H9 (cell line): ENCODE measurements around the gene ZNF622. TPM values are rescaled to one million over a fixed set of nuclear protein-coding genes. Genes with fewer than 3 reads are reported as not detected.

ENCODE experiments used
- DNase-seq: peaks from one replicate; pipeline ENCODE4 v3.0.0-alpha.2; 2017
- H2AFZ ChIP-seq: one replicate; pipeline ENCODE4 v1.6.1; 2013; ENCODE audit warnings: mild to moderate bottlenecking, low read length, control low read depth, moderate library complexity
- H2AK5ac ChIP-seq: 2 replicates; pipeline ENCODE4 v1.6.1; 2013; ENCODE audit warnings: low read length, control low read depth, mixed read lengths; ENCODE audit not compliant: insufficient read length
- H2BK120ac ChIP-seq: one replicate; pipeline ENCODE4 v1.6.1; 2013; ENCODE audit warnings: low read depth, mild to moderate bottlenecking, low read length, control low read depth, inconsistent platforms; ENCODE audit not compliant: poor library complexity, severe bottlenecking
- H2BK12ac ChIP-seq: 2 replicates; pipeline ENCODE4 v1.6.1; 2013; ENCODE audit warnings: low read length, control low read depth, mixed read lengths, low read depth; ENCODE audit not compliant: insufficient read length
- H2BK15ac ChIP-seq: 2 replicates; pipeline ENCODE4 v1.6.1; 2013; ENCODE audit warnings: low read depth, low read length, control low read depth
- H2BK20ac ChIP-seq: one replicate; pipeline ENCODE4 v1.6.1; 2013; ENCODE audit warnings: low read depth, mild to moderate bottlenecking, low read length, control low read depth, inconsistent platforms; ENCODE audit not compliant: poor library complexity, severe bottlenecking
- H2BK5ac ChIP-seq: 2 replicates; pipeline ENCODE4 v1.6.1; 2013; ENCODE audit warnings: low read length, control low read depth, mixed read lengths; ENCODE audit not compliant: insufficient read length
- H3K14ac ChIP-seq: 2 replicates; pipeline ENCODE4 v1.6.1; 2013; ENCODE audit warnings: low read length, control low read depth; ENCODE audit not compliant: insufficient read depth
- H3K18ac ChIP-seq: 2 replicates; pipeline ENCODE4 v1.6.1; 2013; ENCODE audit warnings: low read depth, mild to moderate bottlenecking, mixed read lengths, low read length, control low read depth; ENCODE audit not compliant: insufficient read length
- H3K23ac ChIP-seq: 2 replicates; pipeline ENCODE4 v1.6.1; 2013; ENCODE audit warnings: low read length, control low read depth, mixed read lengths, low read depth; ENCODE audit not compliant: insufficient read length
- H3K23me2 ChIP-seq: 2 replicates; pipeline ENCODE4 v1.6.1; 2013; ENCODE audit warnings: low read depth, mild to moderate bottlenecking, mixed read lengths, low read length, control low read depth; ENCODE audit not compliant: insufficient read length, poor library complexity, severe bottlenecking
- H3K27ac ChIP-seq: 2 replicates; pipeline ENCODE4 v1.5.1; 2013; ENCODE audit warnings: low read length, control low read depth, mixed read lengths, low read depth; ENCODE audit not compliant: insufficient read length
- H3K27me3 ChIP-seq: 2 replicates; pipeline ENCODE4 v1.6.1; 2013; ENCODE audit warnings: low read length, control low read depth, inconsistent platforms; ENCODE audit not compliant: insufficient read depth
- H3K4ac ChIP-seq: 2 replicates; pipeline ENCODE4 v1.6.1; 2013; ENCODE audit warnings: low read depth, mild to moderate bottlenecking, control low read depth, inconsistent platforms, low read length, moderate library complexity
- H3K4me1 ChIP-seq: 2 replicates; pipeline ENCODE4 v1.6.1; 2013; ENCODE audit warnings: low read length, control low read depth, inconsistent platforms; ENCODE audit not compliant: insufficient read depth
- H3K4me2 ChIP-seq: 2 replicates; pipeline ENCODE4 v1.6.1; 2013; ENCODE audit warnings: low read length, control low read depth, mixed read lengths; ENCODE audit not compliant: insufficient read length, insufficient read depth
- H3K56ac ChIP-seq: 2 replicates; pipeline ENCODE4 v1.6.1; 2013; ENCODE audit warnings: low read depth, mild to moderate bottlenecking, mixed read lengths, low read length, control low read depth; ENCODE audit not compliant: insufficient read length
- H3K79me1 ChIP-seq: 2 replicates; pipeline ENCODE4 v1.6.1; 2013; ENCODE audit warnings: low read depth, mild to moderate bottlenecking, moderate library complexity, low read length, control low read depth, inconsistent platforms; ENCODE audit not compliant: insufficient read depth, poor library complexity, severe bottlenecking
- H3K79me2 ChIP-seq: 2 replicates; pipeline ENCODE4 v1.6.1; 2013; ENCODE audit warnings: low read length, control low read depth, inconsistent platforms; ENCODE audit not compliant: insufficient read depth
- H3K9ac ChIP-seq: 2 replicates; pipeline ENCODE4 v1.6.1; 2013; ENCODE audit warnings: low read length, control low read depth, mixed read lengths; ENCODE audit not compliant: insufficient read length; ENCODE audit errors: extremely low read depth
- H3K9me3 ChIP-seq: one replicate; pipeline ENCODE4 v1.6.1; 2013; ENCODE audit warnings: low read depth, low read length, inconsistent platforms; ENCODE audit not compliant: control insufficient read depth
- H3T11ph ChIP-seq: one replicate; pipeline ENCODE4 v1.6.1; 2013; ENCODE audit warnings: mild to moderate bottlenecking, low read length, control low read depth, inconsistent platforms
- H4K20me1 ChIP-seq: one replicate; pipeline ENCODE4 v1.6.1; 2013; ENCODE audit not compliant: control insufficient read depth, insufficient read length, insufficient read depth
- H4K5ac ChIP-seq: 2 replicates; pipeline ENCODE4 v1.6.1; 2013; ENCODE audit warnings: low read depth, mild to moderate bottlenecking, mixed read lengths, low read length, control low read depth; ENCODE audit not compliant: insufficient read length
- H4K8ac ChIP-seq: replicated peaks from 2 replicates; pipeline ENCODE4 v1.6.1; 2013; ENCODE audit warnings: low read length, control low read depth, mixed read lengths, low read depth; ENCODE audit not compliant: insufficient read length
- H4K91ac ChIP-seq: 2 replicates; pipeline ENCODE4 v1.6.1; 2013; ENCODE audit warnings: low read depth, mild to moderate bottlenecking, moderate library complexity, mixed read lengths, low read length, control low read depth; ENCODE audit not compliant: insufficient read length
- H3K27ac Mint-ChIP-seq, 3 experiments: 2 replicates in 2 of 3; 3 replicates in 1 of 3; pipeline ENCODE4 v1.8.0; 2020 to 2021; ENCODE audit warnings: mixed read lengths in 3 of 3, mild to moderate bottlenecking in 1 of 3, moderate library complexity in 1 of 3
- H3K27me3 Mint-ChIP-seq: 2 replicates; pipeline ENCODE4 v1.8.0; 2021; ENCODE audit warnings: low read depth, mild to moderate bottlenecking, moderate library complexity, mixed read lengths
- H3K36me3 Mint-ChIP-seq, 3 experiments: 2 replicates in 2 of 3; 3 replicates in 1 of 3; pipeline ENCODE4 v1.8.0; 2020 to 2021; ENCODE audit warnings: low read depth in 3 of 3, mixed read lengths in 3 of 3; ENCODE audit not compliant: insufficient read depth in 1 of 3
- H3K4me1 Mint-ChIP-seq, 2 experiments: 2 replicates each; pipeline ENCODE4 v1.8.0; 2020; ENCODE audit warnings: mixed read lengths in 2 of 2
- H3K4me3 Mint-ChIP-seq, 2 experiments: 2 replicates in 1 of 2; 3 replicates in 1 of 2; pipeline ENCODE4 v1.8.0; 2020 to 2021; ENCODE audit warnings: mild to moderate bottlenecking in 2 of 2, mixed read lengths in 2 of 2, moderate library complexity in 1 of 2
- H3K9me3 Mint-ChIP-seq, 2 experiments: 2 replicates in 1 of 2; 3 replicates in 1 of 2; pipeline ENCODE4 v1.8.0; 2020; ENCODE audit warnings: mild to moderate bottlenecking in 2 of 2, mixed read lengths in 2 of 2, moderate library complexity in 1 of 2
- CTCF ChIP-seq: fragments of 200-600 bp; sonication (generic); conservative IDR thresholded peaks from 3 replicates; pipeline ENCODE4 v1.8.0; 2021; ENCODE audit warnings: antibody characterized with exemption, mild to moderate bottlenecking
- WGBS: extraction: QIAGEN DNeasy Blood & Tissue Kit; methylation state at CpG from one replicate; pipeline ENCODE4 v1.1.7; 2013; ENCODE audit warnings: missing lambda C conversion rate, low lambda C conversion rate, mixed read lengths; ENCODE audit not compliant: insufficient read length; ENCODE audit errors: extremely low coverage; 5-methylcytosine and 5-hydroxymethylcytosine counted together
- total RNA-seq: library from RNA; stranded (reverse); gene quantifications from 2 replicates; pipeline ENCODE4 v1.2.1, GENCODE V29; 2021

The ZNF622 gene
- total RNA-seq, 1 experiment from 2014 or later, result 42.2 TPM

GRCh38 chr5:16411235-16411634 lies 54.4 kb downstream of the ZNF622 start:
- no peak overlapping the region for H3T11ph ChIP-seq
- no CpG with 5 or more reads among the region's 9 CpGs for WGBS
- H3K9me3 Mint-ChIP-seq, result no peaks in the 10 kb centered on the region
- no peak overlapping the region for H3K4ac ChIP-seq
- no peaks in the 10 kb centered on the region for H3K79me2 ChIP-seq
- H3K14ac ChIP-seq, result no peak overlapping the region
- no peaks in the 10 kb centered on the region for H3K9me3 ChIP-seq
- H2BK5ac ChIP-seq, result no peak overlapping the region
- H2BK15ac ChIP-seq, result no peak overlapping the region
- no peaks in the 10 kb centered on the region for H4K20me1 ChIP-seq
- no peaks in the 10 kb centered on the region for H3K23me2 ChIP-seq
- no peak overlapping the region for H3K9ac ChIP-seq
- H2AK5ac ChIP-seq, result no peak overlapping the region
- H3K23ac ChIP-seq, result no peak overlapping the region
- H2BK20ac ChIP-seq, result no peak overlapping the region
- no peak overlapping the region for H2BK120ac ChIP-seq
- H3K18ac ChIP-seq, result no peak overlapping the region
- no peak overlapping the region for H3K56ac ChIP-seq
- H4K5ac ChIP-seq, result no peak overlapping the region
- no peaks in the 10 kb centered on the region for H3K27me3 Mint-ChIP-seq
- H3K4me1 ChIP-seq, result no peaks in the 10 kb centered on the region
- TF ChIP-seq CTCF, result no peak
- H3K27me3 ChIP-seq, result no peaks in the 10 kb centered on the region
- no peak overlapping the region for H4K8ac ChIP-seq
- H3K27ac ChIP-seq, result no peak overlapping the region
- no peak for DNase-seq
- H3K36me3 Mint-ChIP-seq, result no peaks in the 10 kb centered on the region; a peak in 1 of 7 replicates
- no peaks in the 10 kb centered on the region for H3K79me1 ChIP-seq
- H3K4me3 Mint-ChIP-seq, result no peak overlapping the region
- H4K91ac ChIP-seq, result no peak overlapping the region
- no peak overlapping the region for H2AFZ ChIP-seq
- no peak overlapping the region for H3K27ac Mint-ChIP-seq
- H3K4me2 ChIP-seq, result no peak overlapping the region
- H3K4me1 Mint-ChIP-seq, result peaks cover 0 to 3% of the 10 kb centered on the region in 2 experiments; a peak in 2 of 4 replicates
- no peak overlapping the region for H2BK12ac ChIP-seq
